GM12878 (cell line): ENCODE results near the gene FN3K. TPM values are rescaled to one million over a fixed set of nuclear protein-coding genes. Genes with fewer than 3 reads are reported as not detected.

Experiments used
- ATAC-seq: fragments of 200-7000 bp; cut with Tn5 transposase; 3 replicates; pipeline ENCODE4 v1.9.1; 2020; ENCODE audit warnings: mild to moderate bottlenecking, moderate library complexity
- BruUV-seq: library from RNA; stranded (reverse); fragments of 400-500 nt; replicated peaks from 2 replicates; lab custom pipeline; 2021; lab: Mats Ljungman, UMichigan
- CTCF ChIA-PET: fragments of 300-600 bp; sonication (Branson Sonifier 250); formaldehyde crosslinking; extraction: SDS; loops from one replicate; lab custom pipeline; 2021; ENCODE audit warnings: inconsistent platforms; lab: Yijun Ruan, JAX
- POLR2A ChIA-PET: fragments of 350-600 bp; formaldehyde crosslinking; extraction: SDS; loops from one replicate; lab custom pipeline; 2021; ENCODE audit warnings: inconsistent platforms; lab: Charles Lee
- RAD21 ChIA-PET: fragments of 300-600 bp; sonication (Branson Sonifier 250); formaldehyde crosslinking; loops from one replicate; lab custom pipeline; 2023; ENCODE audit warnings: antibody characterized with exemption; ENCODE audit not compliant: unreplicated experiment; lab: Charles Lee
- SMC1A ChIA-PET: fragments of 300-600 bp; sonication (Branson Sonifier 250); formaldehyde crosslinking; loops from one replicate; lab custom pipeline; 2023; ENCODE audit not compliant: unreplicated experiment, uncharacterized antibody; lab: Charles Lee
- DNase-seq: peaks from one replicate; pipeline ENCODE4 v3.0.0-alpha.2; 2011; ENCODE audit warnings: low read depth, low spot score
- FAIRE-seq: peaks from 3 replicates; lab custom pipeline; 2011; peaks lifted over from hg19 to GRCh38; lab: Jason Lieb, UNC
- H2AFZ ChIP-seq: 2 replicates; pipeline ENCODE4 v1.6.0; 2011; ENCODE audit warnings: low read depth, low read length, control low read depth; ENCODE audit not compliant: control insufficient read depth
- H3K27ac ChIP-seq: 2 replicates; pipeline ENCODE4 v1.5.1; 2011; ENCODE audit warnings: control low read depth; ENCODE audit not compliant: control insufficient read depth, insufficient read depth
- H3K27me3 ChIP-seq, 2 experiments: replicated peaks in 1 of 2; 2 replicates each; pipeline versions ENCODE4 v1.6.0 to v1.6.1; 2011; ENCODE audit warnings: low read length in 1 of 2; ENCODE audit not compliant: control insufficient read depth in 2 of 2, insufficient read depth in 2 of 2
- H3K36me3 ChIP-seq, 2 experiments: 2 replicates each; pipeline ENCODE4 v1.5.1; 2011; ENCODE audit warnings: low read length in 1 of 2; ENCODE audit not compliant: control insufficient read depth in 2 of 2, insufficient read depth in 2 of 2
- H3K4me1 ChIP-seq: 2 replicates; pipeline ENCODE4 v1.6.1; 2011; ENCODE audit warnings: mild to moderate bottlenecking, low read length, moderate library complexity, mixed read lengths; ENCODE audit not compliant: control insufficient read depth, insufficient read depth
- H3K4me2 ChIP-seq: 2 replicates; pipeline ENCODE4 v1.6.0; 2011; ENCODE audit warnings: control low read depth; ENCODE audit not compliant: control insufficient read depth, insufficient read depth
- H3K4me3 ChIP-seq: fragments of 200-600 bp; sonication (generic); 2 replicates; pipeline ENCODE4 v1.5.1; 2016
- H3K79me2 ChIP-seq: 2 replicates; pipeline ENCODE4 v1.6.0; 2011; ENCODE audit warnings: low read length; ENCODE audit not compliant: control insufficient read depth, insufficient read depth
- H3K9ac ChIP-seq: 2 replicates; pipeline ENCODE4 v1.8.0; 2011; ENCODE audit warnings: low read length, control low read depth, mixed read lengths; ENCODE audit not compliant: control insufficient read depth, insufficient read depth
- H3K9me3 ChIP-seq: replicated peaks from 3 replicates; pipeline ENCODE4 v1.5.1; 2011; ENCODE audit warnings: mild to moderate bottlenecking, low read length; ENCODE audit not compliant: control insufficient read depth, insufficient read depth
- H4K20me1 ChIP-seq: 2 replicates; pipeline ENCODE4 v1.6.0; 2011; ENCODE audit not compliant: control insufficient read depth, insufficient read depth
- BRCA1 ChIP-seq: IDR thresholded peaks from 2 replicates; pipeline ENCODE4 v1.6.1; 2011; ENCODE audit warnings: low read depth, low read length, improper control_type of control experiment
- CBX5 ChIP-seq: sonication (generic); IDR thresholded peaks from 2 replicates; pipeline ENCODE4 v1.6.1; 2016; ENCODE audit warnings: low read depth, moderate library complexity, mild to moderate bottlenecking, inconsistent platforms
- EGR1 ChIP-seq, 2 experiments: IDR thresholded peaks; 1 replicate in 1 of 2; 2 replicates in 1 of 2; pipeline ENCODE4 v1.6.1; 2011 to 2012; ENCODE audit warnings: low read depth in 2 of 2, low read length in 2 of 2, borderline replicate concordance in 1 of 2, mild to moderate bottlenecking in 1 of 2, moderate library complexity in 1 of 2
- ESRRA ChIP-seq: IDR thresholded peaks from 2 replicates; pipeline ENCODE4 v1.6.1; 2012; ENCODE audit warnings: mild to moderate bottlenecking, low read length, improper control_type of control experiment
- ETV6 ChIP-seq, 2 experiments: fragments of 450-650 bp in 1 of 2; IDR thresholded peaks in 1 of 2; conservative IDR thresholded peaks in 1 of 2; 2 replicates each; pipeline ENCODE4 v1.6.1; 2014; ENCODE audit warnings: antibody characterized with exemption in 1 of 2, borderline replicate concordance in 1 of 2, low read depth in 1 of 2, mild to moderate bottlenecking in 1 of 2, moderate library complexity in 1 of 2
- FOXM1 ChIP-seq: IDR thresholded peaks from 2 replicates; pipeline ENCODE4 v1.6.1; 2012; ENCODE audit warnings: low read depth, mild to moderate bottlenecking, inconsistent platforms, low read length, moderate library complexity
- GABPA ChIP-seq: IDR thresholded peaks from 2 replicates; pipeline ENCODE4 v1.6.1; 2014; ENCODE audit warnings: antibody characterized with exemption, low read depth, mild to moderate bottlenecking, inconsistent platforms
- HDAC6 ChIP-seq: fragments of 200-600 bp; sonication (generic); IDR thresholded peaks from one replicate; pipeline ENCODE4 v1.8.0; 2017; ENCODE audit warnings: antibody characterized with exemption; ENCODE audit not compliant: unreplicated experiment
- IRF3 ChIP-seq: fragments of 450-650 bp; IDR thresholded peaks from 2 replicates; pipeline ENCODE4 v1.6.1; 2014; ENCODE audit warnings: mild to moderate bottlenecking
- NFYB ChIP-seq: IDR thresholded peaks from 2 replicates; pipeline ENCODE4 v1.6.1; 2011; ENCODE audit warnings: low read depth, mild to moderate bottlenecking, low read length, improper control_type of control experiment, moderate library complexity; ENCODE audit not compliant: insufficient read depth
- PML ChIP-seq: IDR thresholded peaks from 2 replicates; pipeline ENCODE4 v1.6.1; 2012; ENCODE audit warnings: low read length, inconsistent platforms
- RCOR1 ChIP-seq: conservative IDR thresholded peaks from 2 replicates; pipeline ENCODE4 v1.6.1; 2012; ENCODE audit warnings: low read depth, low read length, improper control_type of control experiment
- RFX5 ChIP-seq: IDR thresholded peaks from 2 replicates; pipeline ENCODE4 v1.6.1; 2011; ENCODE audit warnings: low read depth, low read length, improper control_type of control experiment
- RUNX3 ChIP-seq: IDR thresholded peaks from 2 replicates; pipeline ENCODE4 v1.6.1; 2012; ENCODE audit warnings: low read length, inconsistent platforms
- SREBF1 ChIP-seq: IDR thresholded peaks from 2 replicates; pipeline ENCODE4 v1.6.1; 2012; ENCODE audit warnings: mild to moderate bottlenecking, low read length
- SRF ChIP-seq, 2 experiments: IDR thresholded peaks; 2 replicates each; pipeline ENCODE4 v1.6.1; 2011; ENCODE audit warnings: low read depth in 2 of 2, low read length in 2 of 2, mild to moderate bottlenecking in 1 of 2, moderate library complexity in 1 of 2
- TCF7 ChIP-seq: IDR thresholded peaks from 2 replicates; pipeline ENCODE4 v1.6.1; 2014; ENCODE audit warnings: antibody characterized with exemption, borderline replicate concordance
- ZZZ3 ChIP-seq: IDR thresholded peaks from 2 replicates; pipeline ENCODE4 v1.6.1; 2011; ENCODE audit warnings: low read depth; ENCODE audit not compliant: control insufficient read depth, insufficient read length
- WGBS: methylation state at CpG from one replicate; pipeline ENCODE4 v1.1.6; 2016; ENCODE audit warnings: low lambda C conversion rate; ENCODE audit not compliant: insufficient replicate concordance, insufficient coverage; ENCODE audit errors: missing lambda C conversion rate; 5-methylcytosine and 5-hydroxymethylcytosine counted together
- in situ Hi-C: fragments of 300-500 bp; cut with MboI; formaldehyde crosslinking; loops from 9 replicates; pipeline ENCODE4 v1.14.3; 2018; ENCODE audit warnings: mixed read lengths
- intact Hi-C: fragments of 100-400 bp; cut with micrococcal nuclease; formaldehyde crosslinking; loops from one replicate; pipeline ENCODE4 v1.14.2; 2022; ENCODE audit not compliant: unreplicated experiment
- polyA plus RNA-seq, 11 experiments: library from polyadenylated mRNA; depleted of rRNA in 4 of 11; unstranded in 6 of 11; stranded (reverse) in 5 of 11; fragments of >200 nt; fragmentation: Nextera tagmentation in 4 of 11; fragmentation: Illumina TruSeq in 1 of 11; extraction: Ambion mirVana in 4 of 11; extraction: Trizol in 1 of 11; gene quantifications; 1 replicate in 1 of 11; 2 replicates in 10 of 11; pipeline versions ENCODE4 v1.2.1 to v1.2.3, GENCODE V29; 2011 to 2016; ENCODE audit warnings: inconsistent platforms in 2 of 11, missing spikeins in 2 of 11, low read depth in 1 of 11
- total RNA-seq, 4 experiments: library from RNA; depleted of rRNA in 3 of 4; stranded (reverse); fragments of >200 nt in 3 of 4; fragmentation: Illumina TruSeq in 1 of 4; extraction: Trizol in 1 of 4; gene quantifications; 2 replicates each; pipeline versions ENCODE4 v1.2.1 to v1.2.3, GENCODE V29; 2013 to 2021

The FN3K gene
- total and polyA plus RNA-seq, 10 of the 15 experiments (the other 5 are each of a cell fraction or from before 2014, with no cell fraction given), result 0.08 to 0.51 (median 0.17) TPM; not detected in 7

GRCh38 chr17:82790391-82790790 lies 55.0 kb downstream of the FN3K start:
- no peak overlapping the region for H3K27ac ChIP-seq
- H2AFZ ChIP-seq, result no peak overlapping the region
- FAIRE-seq (no peak), ATAC-seq (no peak), DNase-seq (no peak)
- POLR2A ChIA-PET, result no interaction called here
- in situ Hi-C loops (no loop called here), intact Hi-C loops (no loop called here)
- RAD21 ChIA-PET, result interaction anchor here (1.0 kb wide), 1 partner anchor 126 kb away, joined by 3 read pairs; no protein-coding TSS in a partner anchor
- H3K4me2 ChIP-seq, result no peak overlapping the region
- H4K20me1 ChIP-seq, result no peaks in the 10 kb centered on the region
- WGBS, result 92% methylated on average over 13 of the region's 13 CpGs
- no peaks in the 10 kb centered on the region; a peak in 2 of 4 replicates for H3K36me3 ChIP-seq
- CTCF ChIA-PET, result interaction anchor here (1.2 kb wide), 1 partner anchor 8 kb away, joined by 4 read pairs; no protein-coding TSS in a partner anchor
- SMC1A ChIA-PET, result no interaction called here
- no TSS peak for BruUV-seq
- H3K79me2 ChIP-seq, result no peaks in the 10 kb centered on the region
- no peaks in the 10 kb centered on the region for H3K9me3 ChIP-seq
- H3K27me3 ChIP-seq, result no peaks in the 10 kb centered on the region
- TF ChIP-seq EGR1 (IDR thresholded peaks at IDR 0.05; ENCODE audit: borderline replicate concordance in 1 of 2, low read depth in 2 of 2, low read length in 2 of 2), result no peak
- TF ChIP-seq ETV6 (conservative IDR thresholded peaks at IDR 0.05 in 1 of 2, IDR thresholded peaks at IDR 0.05 in 1 of 2; ENCODE audit: borderline replicate concordance in 1 of 2, low read depth in 1 of 2), result no peak
- no peak for TF ChIP-seq GABPA
- TF ChIP-seq RUNX3, result no peak
- TF ChIP-seq, all 136 proteins: peak for 0
- Histone ChIP-seq H3K4me1 (peaks cover 8% of the 10 kb centered on the region; the same call in 1 of the 2 replicates), H3K4me3 (no peak overlapping the region), H3K9ac (no peak overlapping the region)

GRCh38 chr17:82791532-82791931 lies 56.1 kb downstream of the FN3K start:
- intact Hi-C loops, result no loop called here
- RAD21 ChIA-PET, result no interaction called here
- peaks cover 0 to 2% of the 10 kb centered on the region in 2 experiments; a peak in 3 of 4 replicates for H3K36me3 ChIP-seq
- H3K4me3 ChIP-seq, result no peak overlapping the region
- no peaks in the 10 kb centered on the region for H3K9me3 ChIP-seq
- H2AFZ ChIP-seq, result no peak overlapping the region
- H3K4me1 ChIP-seq, result peaks cover 8% of the 10 kb centered on the region; the same call in 1 of the 2 replicates
- DNase-seq, result no peak
- no peaks in the 10 kb centered on the region for H3K79me2 ChIP-seq
- H3K27ac ChIP-seq, result no peak overlapping the region
- no peak overlapping the region for H3K9ac ChIP-seq
- CTCF ChIA-PET, result interaction anchor here (1.2 kb wide), 1 partner anchor 10 kb away, joined by 4 read pairs; no protein-coding TSS in a partner anchor
- H3K27me3 ChIP-seq, result no peaks in the 10 kb centered on the region
- in situ Hi-C loops, result no loop called here
- SMC1A ChIA-PET, result no interaction called here
- FAIRE-seq, result no peak
- H3K4me2 ChIP-seq, result no peak overlapping the region
- POLR2A ChIA-PET, result no interaction called here
- H4K20me1 ChIP-seq, result no peaks in the 10 kb centered on the region
- BruUV-seq, result no TSS peak
- WGBS, result 98% methylated on average over 12 of the region's 12 CpGs
- no peak for ATAC-seq
- TF ChIP-seq ZZZ3 (no peak), ESRRA (no peak), SREBF1 (no peak), NFYB (no peak), RFX5 (no peak), HDAC6 (no peak), TCF7 (no peak), RCOR1 (no peak), IRF3 (no peak), FOXM1 (no peak), CBX5 (no peak), SRF (IDR thresholded peaks at IDR 0.05; ENCODE audit: low read depth in 2 of 2, low read length in 2 of 2) (no peak), BRCA1 (no peak), PML (no peak)
